NCI-H82 treated with DMSO at 0.1 percent for 48 hours (cell line): ENCODE data around the gene ADAMTS20.
"Not testable (repeated sequence)": the region's sequence is repeated elsewhere in the genome, so short reads cannot be mapped to it uniquely, and the experiment has no call there.

Experiments used
- DNase-seq: peaks from one replicate; lab custom pipeline; 2025; ENCODE audit not compliant: unreplicated experiment; lab: John Stamatoyannopoulos, UW

ADAMTS20 gene, protein sequence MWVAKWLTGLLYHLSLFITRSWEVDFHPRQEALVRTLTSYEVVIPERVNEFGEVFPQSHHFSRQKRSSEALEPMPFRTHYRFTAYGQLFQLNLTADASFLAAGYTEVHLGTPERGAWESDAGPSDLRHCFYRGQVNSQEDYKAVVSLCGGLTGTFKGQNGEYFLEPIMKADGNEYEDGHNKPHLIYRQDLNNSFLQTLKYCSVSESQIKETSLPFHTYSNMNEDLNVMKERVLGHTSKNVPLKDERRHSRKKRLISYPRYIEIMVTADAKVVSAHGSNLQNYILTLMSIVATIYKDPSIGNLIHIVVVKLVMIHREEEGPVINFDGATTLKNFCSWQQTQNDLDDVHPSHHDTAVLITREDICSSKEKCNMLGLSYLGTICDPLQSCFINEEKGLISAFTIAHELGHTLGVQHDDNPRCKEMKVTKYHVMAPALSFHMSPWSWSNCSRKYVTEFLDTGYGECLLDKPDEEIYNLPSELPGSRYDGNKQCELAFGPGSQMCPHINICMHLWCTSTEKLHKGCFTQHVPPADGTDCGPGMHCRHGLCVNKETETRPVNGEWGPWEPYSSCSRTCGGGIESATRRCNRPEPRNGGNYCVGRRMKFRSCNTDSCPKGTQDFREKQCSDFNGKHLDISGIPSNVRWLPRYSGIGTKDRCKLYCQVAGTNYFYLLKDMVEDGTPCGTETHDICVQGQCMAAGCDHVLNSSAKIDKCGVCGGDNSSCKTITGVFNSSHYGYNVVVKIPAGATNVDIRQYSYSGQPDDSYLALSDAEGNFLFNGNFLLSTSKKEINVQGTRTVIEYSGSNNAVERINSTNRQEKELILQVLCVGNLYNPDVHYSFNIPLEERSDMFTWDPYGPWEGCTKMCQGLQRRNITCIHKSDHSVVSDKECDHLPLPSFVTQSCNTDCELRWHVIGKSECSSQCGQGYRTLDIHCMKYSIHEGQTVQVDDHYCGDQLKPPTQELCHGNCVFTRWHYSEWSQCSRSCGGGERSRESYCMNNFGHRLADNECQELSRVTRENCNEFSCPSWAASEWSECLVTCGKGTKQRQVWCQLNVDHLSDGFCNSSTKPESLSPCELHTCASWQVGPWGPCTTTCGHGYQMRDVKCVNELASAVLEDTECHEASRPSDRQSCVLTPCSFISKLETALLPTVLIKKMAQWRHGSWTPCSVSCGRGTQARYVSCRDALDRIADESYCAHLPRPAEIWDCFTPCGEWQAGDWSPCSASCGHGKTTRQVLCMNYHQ (N-terminal part only)

DNA sequence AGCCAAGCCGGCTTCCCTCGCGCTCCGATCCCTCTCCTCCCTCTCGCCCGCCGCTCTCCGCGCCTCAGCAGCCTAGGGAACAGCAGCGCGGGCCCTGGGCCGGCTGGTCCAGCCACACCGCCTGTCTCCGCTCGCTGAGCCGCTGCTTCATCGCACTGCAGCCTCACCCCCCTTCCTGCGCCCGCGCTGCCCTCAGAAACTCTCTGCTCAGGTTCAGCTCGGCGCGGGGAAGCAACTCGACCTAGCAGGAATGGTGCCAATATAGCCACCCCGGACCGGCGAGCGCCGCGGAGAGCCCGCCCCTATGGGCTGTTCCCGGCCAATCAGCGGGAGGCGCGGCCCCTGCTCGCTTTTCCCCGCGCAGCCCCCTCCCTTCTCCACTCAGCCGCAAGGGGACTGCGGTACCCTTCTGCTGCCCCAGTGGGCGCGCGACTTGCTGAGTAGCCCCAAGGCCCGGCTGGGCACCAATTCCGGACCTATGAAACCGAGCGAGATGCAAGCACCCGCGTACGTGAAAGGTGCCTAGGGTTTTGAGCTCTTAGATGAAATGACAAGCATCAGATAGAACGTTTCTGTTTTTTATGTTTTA is at the start of gene ADAMTS20:
TSS of gene ADAMTS20 (minus strand) at position 233 of the 589 bp plus-strand sequence. CDS start 282 bp downstream, outside the sequence.
- DNase-seq = peak; percentile 50

DNA sequence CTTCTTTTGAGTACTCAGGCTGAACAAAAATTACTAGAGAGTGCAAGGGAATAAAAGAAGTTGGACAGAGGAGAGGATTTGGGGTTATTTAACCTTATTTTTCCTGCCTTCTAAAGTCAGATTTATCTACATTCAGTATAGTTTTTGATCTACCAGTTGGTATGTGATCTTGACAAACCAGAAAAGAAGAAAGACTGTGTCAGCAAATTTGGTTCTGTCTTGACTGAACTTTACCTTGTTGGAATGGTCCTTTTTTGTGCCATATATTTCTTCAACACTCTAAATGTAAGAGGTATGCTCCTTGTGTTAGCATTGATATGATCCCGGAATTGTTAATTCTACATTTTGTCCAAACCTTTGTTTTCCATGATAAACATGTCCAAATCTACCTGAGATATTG is 47.7 kb upstream of the ADAMTS20 start:
- no peak for DNase-seq

DNA sequence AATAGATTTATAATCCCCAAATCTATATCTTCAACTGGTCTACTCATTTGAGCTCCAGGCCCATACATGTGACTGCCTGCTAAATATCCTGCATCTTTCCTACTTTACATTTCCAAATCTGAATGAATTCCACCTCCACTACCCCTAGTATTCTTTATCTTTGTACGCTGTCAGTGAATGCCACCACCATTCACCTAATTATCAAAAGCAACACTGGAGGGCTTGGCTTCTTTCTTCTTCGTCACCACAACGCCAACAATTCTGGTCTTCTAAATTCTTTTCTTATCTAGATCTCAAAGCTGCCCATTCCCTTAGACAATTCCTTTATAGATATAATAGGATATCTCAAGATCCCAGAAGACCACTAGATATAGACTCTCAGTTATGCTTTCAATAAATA is 47.1 kb upstream of the ADAMTS20 start:
- DNase-seq = no peak

DNA sequence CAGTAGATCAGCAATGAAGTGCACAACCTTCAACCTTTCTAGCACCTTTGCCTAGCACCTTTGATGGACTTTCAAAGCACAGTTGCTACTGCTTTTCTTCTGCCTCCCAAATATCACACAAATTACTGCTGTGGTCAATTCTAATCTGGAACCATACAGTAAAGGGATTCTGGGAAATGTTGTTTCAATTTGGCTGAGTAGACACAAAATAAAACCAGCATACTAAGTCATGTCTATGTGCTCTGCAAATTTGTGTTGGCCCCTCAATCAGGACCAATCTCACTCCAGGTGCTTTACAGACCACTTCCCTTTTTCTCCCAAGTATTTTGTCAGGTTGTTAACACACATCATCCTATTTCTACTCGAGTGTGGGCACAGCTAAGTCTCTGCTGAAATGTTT is 38.3 kb upstream of the ADAMTS20 start:
- no peak for DNase-seq

DNA sequence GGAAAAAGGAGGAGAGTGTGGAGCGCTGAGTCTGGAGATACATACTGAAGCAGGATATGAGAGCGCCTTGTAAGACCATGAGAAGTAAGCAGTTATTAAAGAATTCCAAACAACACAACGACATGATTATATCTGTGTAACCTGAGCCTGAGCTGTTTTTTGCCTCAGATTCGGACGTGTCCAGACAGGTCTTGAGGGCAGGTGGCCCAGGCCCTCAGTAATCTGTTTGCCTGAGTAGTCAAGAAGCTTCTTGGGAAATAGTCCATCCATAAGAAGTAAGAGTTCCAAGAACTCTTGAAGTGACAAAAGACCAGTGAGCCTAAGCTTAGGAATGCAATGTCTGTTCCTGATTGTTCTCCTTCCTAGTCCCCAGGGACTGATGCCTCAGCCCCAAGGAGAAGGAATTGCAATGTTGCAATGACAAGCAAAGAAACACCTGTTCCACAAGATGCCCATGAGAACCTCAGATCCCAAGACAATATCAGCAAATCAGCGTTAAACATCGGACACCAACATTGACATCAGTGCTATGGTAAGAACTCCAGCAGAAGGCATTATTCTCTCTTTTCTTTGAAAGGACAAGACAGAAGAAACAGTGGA is 34.7 kb upstream of the ADAMTS20 start:
- no peak for DNase-seq

DNA sequence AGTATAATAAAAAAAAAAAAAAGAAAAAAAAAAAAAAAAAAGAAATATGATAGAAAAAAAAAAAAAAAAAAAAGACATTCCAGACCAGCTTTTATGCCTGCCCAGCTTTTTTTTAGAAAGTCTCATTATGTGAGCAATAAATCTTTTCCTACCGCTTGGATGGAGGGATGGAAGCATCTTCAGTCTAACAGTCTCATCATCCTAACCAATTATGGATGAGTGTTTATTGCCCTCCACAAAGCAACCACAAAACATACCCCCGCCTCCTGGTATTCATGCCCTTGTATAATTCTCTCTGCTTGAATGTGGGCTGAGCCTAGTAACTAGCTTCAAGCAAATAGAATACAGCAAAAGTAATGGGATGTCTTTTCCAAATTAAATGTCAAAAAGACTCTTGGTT is 33.7 kb upstream of the ADAMTS20 start:
- no peak for DNase-seq

DNA sequence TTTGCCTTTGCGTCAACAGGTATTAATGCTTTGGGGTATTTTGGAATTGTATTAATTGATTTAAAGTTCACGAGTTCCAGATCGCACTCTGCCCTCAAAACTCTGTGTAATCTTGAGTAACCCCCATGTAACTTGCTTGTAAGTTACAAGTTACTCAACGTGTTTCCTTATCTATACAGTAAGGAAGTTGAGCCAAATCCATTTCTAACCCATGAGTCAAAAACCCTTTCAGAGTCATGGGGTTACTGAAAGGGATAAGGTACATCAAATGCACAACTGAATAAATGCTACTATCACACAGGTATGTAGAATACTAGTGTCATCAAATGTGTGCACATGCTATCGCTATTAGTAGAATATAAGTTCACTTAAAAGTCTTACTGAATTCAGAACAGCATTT is 28.6 kb upstream of the ADAMTS20 start:
- DNase-seq = no peak

DNA sequence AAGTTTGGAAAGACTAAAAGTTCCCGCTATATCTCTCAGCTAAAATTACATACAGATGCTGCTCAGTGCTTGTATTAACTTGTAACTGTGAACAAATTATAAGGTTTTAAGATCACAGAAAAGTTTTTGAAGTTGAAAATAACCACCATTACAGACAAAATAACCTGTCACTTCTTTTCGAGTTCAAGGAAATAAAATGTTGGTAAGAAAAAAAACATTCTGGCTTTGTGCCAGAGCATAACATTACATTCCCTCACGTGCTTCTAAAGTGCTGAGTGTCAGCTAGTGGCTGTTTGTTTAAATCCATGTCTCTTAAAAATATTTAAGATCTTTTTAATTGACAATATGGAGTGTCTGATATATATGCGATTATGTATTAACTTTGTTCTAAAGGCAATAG is 27.2 kb upstream of the ADAMTS20 start:
- DNase-seq = no peak

DNA sequence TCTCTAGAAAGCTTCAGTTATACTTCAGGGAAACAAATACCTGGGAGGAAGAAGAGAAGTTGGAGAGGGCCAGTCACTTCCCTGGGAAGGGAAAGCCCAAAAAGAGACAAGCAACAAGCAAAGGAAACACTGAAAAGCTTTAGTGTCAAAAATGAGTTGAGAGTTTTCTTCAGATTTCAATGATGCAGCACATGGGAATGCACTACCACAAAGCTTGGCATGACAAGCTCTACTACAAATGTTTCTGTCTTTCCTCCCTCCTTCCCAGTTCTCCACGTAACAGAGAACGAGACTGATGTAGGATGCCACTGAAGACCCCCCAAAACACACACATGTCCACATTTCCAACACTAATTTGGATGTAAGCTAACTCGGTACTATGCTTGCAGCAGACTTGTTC is 26.8 kb upstream of the ADAMTS20 start:
- DNase-seq = no peak

DNA sequence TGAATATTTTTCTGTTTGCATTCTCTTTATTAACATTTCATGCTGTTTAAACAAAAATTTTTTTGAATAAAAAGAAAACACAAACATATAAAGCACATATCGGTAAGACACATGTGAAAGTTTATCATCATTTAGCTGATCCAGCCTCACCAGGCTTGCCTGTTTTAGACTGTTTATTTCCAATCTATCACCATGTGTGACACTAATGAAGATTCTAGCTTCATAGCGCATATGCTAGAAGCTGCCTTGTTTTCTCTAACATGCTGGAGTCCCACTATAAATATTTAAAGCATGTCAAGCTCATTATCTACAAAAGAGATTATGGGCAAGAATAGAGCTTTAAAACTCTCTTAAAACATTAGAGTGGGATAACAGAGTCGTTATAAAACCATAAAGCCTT is 25.4 kb upstream of the ADAMTS20 start:
- DNase-seq = peak; percentile 28

DNA sequence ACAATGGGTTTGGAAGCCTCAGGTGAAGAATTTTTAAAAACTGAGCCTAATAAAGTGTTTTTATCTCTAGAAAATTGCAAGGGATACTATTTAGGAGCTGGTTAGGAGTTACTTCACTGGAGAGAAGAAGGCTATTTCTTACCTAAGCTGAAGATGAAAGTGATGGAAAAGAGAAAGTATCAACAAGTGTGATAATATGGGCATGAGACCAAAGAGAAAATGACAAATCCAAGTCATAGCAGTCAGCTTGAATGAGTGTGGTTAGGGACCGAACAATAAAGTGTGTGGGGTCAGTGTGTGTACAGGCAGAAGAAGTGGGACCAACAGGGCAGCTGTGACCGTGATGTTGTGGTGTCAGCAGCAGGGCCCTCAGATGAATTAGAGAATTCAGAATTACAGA is 24.2 kb upstream of the ADAMTS20 start:
- DNase-seq = no peak

DNA sequence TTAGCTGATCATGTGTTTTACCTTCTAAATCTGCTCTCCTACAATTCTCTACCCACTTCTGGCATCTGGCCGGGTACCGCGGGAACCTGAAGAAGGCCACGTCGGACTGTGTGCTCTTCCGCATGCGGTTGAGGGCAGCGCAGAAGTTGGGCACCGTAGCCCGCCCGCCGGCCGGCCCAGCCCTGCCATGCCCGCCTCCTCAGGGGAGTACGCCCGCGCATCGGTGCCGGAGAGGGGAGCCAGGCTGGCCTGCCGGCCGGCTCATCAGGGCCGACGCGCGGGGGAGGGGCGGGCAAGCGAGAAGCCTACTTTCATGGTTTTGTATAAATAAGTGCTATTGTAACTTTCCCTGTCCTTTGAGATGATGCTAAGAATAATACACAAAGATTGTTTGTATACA is 19.9 kb upstream of the ADAMTS20 start:
- no peak for DNase-seq

DNA sequence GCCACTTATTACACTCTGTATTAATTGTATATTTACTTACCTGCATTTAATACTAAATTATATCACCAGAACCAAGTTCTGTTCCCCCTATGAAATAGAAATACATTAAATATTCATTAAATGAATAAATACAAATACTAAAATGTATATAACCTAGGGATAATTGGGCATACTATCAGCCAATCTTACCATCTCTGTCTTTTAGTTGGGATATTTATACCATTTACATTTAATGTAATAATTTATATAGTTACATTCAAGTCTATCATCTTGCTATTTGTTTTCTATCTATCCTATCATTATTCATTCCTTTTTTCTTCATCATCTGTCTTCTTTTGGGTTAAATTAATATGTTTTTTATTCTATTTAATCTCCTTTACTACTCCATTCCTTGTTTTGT is 4.1 kb upstream of the ADAMTS20 start:
- no peak for DNase-seq

DNA sequence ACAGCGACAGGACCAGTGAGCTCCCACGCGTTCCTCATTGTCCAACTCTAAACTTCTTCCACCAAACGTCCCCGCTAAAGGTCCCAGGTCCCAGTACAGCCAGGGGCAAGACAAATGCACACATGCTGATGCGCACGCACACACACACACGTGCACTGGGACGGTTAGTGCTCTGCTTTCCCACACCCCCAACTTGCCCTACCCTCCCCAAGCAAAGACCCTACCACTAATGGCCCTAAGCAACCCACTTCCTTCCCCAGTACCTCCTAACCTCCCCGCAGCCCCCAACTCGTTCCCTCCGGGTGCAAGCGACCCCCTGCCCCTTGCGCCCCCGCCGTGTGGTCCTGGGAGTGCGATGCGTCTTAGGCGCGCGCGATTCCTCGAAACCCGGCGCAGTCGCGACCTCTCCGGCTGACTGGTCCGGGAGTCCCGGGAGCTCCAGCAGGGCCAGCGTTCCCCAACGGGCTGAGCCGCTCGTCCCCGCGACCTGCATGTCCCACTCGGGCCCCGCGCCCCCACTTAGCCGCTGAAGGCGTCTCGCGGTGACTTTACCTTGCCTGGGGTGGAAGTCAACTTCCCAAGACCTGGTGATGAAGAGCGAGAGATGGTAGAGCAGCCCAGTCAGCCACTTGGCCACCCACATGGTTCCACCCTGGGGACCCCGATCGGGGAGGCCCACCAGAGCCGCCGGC is 578 bp downstream of the ADAMTS20 start:
- DNase-seq = no peak

DNA sequence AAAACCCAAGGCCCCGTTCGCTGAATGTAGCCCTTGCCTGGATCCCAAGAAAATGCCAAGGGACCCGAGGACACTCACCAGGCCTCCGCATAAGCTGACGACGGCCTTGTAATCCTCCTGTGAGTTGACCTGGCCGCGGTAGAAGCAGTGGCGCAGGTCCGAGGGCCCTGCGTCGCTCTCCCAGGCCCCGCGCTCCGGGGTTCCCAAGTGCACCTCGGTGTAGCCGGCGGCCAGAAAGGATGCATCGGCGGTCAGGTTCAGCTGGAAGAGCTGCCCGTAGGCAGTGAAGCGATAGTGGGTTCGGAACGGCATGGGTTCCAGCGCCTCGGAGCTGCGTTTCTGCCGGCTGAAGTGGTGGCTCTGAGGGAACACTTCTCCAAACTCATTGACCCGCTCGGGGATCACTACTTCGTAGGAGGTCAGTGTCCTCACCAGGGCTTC is 1.2 kb downstream of the ADAMTS20 start:
- no peak for DNase-seq

DNA sequence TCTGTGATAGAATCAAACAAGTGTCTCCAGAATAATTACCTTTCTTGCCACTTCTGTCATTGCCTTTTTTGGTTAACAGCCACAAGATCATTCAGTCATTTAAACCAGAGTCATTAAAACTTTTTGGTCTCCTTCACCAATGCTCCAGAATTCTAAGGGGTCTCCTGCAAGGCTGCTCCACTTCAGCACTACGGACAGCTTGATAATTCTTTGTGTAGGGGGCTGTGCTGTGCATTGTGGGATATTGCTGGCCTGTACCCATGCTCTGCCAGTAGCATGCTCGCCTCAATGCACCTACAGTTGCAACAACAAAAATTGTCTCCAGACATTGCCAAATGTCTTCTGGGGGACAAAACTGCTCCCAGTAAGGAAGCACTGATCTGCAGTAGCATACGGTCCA is 7.3 kb downstream of the ADAMTS20 start:
- no peak for DNase-seq

DNA sequence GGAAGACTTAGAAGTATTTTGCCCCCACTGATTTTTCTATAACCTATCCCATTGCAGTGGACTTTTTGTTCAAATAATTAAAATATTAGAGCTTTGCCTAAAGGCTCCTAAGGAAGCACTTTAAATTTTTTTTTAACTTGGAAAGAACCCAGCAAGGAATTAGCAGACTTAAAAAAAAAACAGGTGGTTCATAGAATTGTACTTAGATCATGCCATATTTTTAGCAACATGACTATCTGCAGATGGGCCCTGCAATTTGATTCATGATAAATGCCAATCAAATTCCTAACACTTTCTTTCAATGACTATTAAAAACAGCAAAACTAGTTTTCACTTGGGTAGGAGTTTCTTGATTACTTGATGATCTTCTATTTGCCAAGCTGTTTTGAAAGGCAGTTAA is 11.5 kb downstream of the ADAMTS20 start:
- DNase-seq = no peak

DNA sequence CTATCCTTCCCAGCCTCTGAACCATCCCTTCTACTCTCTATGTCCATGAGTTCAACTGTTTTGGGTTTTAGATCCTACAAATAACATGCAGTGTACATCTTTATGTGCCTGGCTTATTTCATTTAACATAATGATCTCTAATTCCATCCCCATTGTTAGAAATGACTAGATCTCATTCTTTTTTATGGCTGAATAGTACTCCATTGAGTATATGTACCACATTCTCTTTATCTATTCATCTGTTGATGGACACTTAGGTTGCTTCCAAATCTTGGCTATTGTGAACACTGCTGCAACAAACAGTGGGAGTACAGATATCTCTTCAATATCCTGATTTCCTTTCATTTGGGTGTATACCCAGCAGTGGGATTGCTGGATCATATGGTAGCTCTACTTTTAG is 14.3 kb downstream of the ADAMTS20 start:
- DNase-seq = not testable (repeated sequence)

DNA sequence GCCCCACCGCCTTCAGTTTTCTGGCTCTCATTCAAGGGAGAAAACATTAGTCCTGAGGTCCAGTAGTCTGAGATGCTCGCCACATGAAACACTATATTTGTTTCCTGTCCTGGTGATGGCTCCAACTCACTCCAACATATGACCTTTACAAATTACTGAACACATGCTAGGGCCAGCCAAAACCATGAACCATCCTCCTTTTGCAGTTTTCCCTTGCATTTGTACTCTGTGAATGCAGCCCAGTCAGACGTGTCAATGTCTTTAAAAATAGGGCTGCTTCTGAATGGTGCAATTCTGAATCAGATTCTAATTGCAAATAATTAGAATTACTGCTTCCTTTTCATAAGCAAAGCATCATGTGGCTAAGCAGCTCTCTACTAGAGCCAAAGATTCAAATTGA is 36.0 kb downstream of the ADAMTS20 start:
- DNase-seq = no peak

DNA sequence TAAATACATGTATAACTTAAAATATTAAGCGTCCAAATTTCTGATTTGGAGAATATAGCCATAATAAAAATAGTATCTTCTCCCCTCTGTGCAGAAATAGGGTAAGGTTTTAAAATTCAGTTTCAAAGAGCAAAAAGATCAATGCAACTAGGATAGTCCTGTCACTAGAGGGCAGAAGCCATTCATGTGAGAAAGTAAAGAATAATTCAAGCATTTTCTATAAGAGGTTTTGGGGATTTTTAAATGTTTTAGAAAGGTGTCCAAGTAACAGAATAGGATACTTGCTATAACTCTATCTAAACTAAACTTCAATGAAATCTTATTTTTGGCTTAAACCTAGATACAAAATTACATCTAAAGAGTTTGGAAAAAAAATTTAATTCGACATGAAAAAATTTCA is 50.3 kb downstream of the ADAMTS20 start:
- DNase-seq = peak; percentile 11
